Stimulated activated CD8-positive, alpha-beta memory T cell treated with anti-CD3 and anti-CD28 coated beads, Interleukin-7, amount 100 ng/mL, for 1 hour (primary cell): ENCODE measurements around the gene RBMS1.
"Not testable (repeated sequence)": the region's sequence is repeated elsewhere in the genome, so short reads cannot be mapped to it uniquely, and the experiment has no call there.

ENCODE experiments used
- DNase-seq, 2 donors: peaks; one replicate each; pipeline ENCODE4 v3.0.0-alpha.2; 2020; ENCODE audit warnings: low read depth in 2 of 2

The RBMS1 gene

DNA sequence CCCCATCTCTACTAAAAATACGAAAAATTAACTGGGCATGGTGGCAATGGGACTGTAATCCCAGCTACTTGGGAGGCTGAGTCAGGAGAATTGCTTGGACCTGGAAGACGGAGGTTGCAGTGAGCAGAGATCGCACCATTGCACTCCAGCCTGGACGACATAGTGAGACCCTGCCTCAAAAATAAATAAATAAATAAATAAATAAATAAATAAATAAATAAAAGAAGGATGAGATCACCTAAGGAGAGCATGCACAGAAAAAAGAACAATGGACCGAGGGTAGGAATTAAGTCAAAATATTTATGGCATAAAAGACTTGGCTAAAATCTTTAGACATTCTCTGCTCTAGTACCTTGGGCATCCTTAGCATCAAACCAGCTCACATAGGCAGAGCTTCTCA, 8.9 kb upstream of the RBMS1 start:
- no peak for DNase-seq

DNA sequence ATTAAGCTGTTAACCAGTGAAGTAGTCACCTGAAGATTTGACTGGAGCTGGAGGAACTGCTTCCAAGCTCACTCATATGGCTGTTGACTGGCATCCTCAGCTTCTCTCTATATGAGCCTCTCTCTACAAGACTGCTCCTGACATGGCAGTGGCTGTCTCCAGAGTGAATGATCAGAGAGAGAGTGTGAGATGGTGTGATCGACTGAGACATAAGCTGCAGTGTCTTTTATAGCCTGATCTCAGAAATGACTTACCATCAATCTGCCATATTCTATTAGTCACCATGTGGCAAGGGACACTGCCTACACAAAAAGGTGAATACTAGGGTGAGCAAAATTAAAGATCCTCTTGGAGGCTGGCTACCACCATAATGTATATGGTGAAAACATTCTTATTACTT, 7.8 kb upstream of the RBMS1 start:
- DNase-seq = no peak

DNA sequence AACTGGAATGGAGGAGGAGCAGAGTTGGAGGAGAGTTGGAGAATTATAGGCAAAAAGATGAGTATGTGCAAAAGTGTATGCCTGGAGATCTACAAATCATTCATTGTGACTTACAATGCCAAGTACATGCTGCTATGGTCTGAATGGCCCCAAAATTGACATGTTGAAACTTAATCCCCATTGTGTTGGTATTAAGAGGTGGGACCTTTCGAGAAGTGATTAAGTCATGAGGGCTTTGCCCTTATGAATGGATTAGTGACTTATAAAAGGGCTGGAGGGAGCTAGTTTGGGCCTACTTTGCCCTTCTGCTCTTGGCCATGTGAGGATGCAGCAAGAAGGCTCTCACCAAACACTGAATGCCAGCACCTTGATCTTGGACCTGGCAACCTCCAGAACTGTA, 6.3 kb upstream of the RBMS1 start:
- no peak for DNase-seq

DNA sequence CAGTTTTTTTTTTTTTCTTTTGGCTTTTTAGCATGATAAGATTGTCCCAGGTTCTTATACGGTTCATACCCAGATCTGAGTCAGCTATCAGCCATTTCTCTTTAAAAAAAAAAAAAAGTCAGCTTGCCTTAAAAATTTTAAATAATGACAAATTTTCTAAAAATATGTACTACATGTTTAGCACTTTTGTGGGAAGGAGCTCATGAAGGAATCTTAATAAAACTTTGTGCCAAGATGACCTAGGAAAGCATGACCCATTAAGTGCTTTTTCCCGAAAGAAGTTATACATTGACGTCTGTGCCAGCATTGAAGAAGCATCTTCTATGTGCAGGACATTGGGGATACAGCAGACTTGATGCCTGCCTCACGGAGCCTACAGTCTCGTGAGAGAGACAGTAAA, 4.5 kb upstream of the RBMS1 start:
- DNase-seq = no peak

DNA sequence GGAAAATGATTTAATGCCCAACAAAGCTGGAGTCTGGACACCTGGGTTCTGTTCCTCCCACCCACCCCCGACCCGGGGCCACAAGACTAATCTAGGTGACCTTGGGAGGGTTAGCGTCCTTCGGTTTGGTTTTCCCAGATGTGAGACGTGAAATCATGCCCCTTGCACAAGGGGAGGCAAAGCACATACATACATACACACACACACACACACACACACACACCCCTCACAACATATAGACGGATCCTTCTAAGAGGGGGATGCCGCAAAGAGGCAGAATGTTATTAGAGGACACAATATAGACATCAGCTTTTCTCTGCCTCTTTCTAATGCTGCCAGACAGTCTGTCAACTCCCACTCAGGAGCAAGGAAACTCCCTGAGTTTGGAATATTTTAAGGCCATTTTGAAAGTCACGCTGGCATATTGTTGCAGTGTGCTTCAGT, 616 bp upstream of the RBMS1 start:
- no peak for DNase-seq

DNA sequence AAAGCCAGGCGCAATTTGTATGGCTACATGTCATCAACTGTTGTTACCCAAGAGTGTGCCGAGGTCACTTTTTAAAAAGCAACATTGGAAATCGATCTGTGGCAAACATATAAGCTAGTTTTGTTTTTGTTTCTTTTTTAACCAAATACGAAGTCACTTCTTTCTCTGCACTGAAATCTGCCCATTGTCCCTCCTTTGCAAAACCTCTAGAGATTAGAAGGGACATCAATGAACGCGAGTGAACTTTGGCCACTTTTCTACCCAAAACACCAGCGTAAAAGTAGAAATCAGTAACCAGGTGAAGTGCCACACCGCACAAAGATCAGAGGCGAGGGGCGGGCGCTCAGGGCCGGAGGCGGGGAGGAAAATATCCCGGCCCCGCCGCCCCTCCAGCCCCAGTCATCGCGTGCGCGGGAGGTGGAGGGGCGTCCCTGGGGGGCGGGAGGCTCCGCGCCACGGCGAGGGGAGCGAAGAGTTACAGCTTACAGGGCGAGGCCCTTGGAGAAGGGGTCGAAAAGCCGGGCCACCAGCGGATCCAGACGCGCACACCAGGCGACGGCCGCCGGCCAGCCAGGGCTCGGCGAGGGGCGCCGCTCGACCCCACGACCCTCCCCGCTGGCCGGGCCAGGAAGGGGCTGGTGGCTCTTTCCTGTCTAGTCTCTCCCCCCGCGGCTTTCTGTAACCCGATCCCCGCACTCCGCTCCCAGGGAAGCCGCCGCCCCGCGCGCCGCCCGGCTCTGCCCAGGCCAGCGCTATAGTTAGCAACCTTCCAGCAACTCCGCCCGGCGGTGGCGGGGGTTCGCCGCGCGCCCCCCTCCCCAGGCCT, 993 bp downstream of the RBMS1 start:
- peak in 1 of 2 donors; percentile 29 for DNase-seq

DNA sequence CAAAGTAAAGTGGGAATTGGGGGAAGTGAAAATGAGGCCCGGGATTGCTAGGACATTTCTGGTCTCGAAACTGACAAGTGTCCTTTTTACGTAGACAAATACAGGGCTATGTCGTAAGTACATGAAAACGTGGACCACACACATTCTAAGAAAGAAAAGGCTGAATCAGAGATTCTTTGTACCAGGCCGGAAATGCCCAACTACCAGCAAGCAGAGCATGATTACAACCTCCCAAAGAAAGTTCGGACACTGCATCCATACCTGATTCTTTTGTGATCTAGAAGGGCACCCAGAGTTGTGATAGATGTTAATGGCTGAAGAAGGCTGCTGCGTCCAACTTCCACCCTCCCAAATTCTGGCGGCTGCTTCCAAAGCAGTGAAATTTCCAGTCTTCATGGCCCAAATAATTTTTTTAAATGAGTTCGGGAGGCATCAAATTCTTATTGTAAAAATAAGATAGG, 1.7 kb downstream of the RBMS1 start:
- no peak for DNase-seq

DNA sequence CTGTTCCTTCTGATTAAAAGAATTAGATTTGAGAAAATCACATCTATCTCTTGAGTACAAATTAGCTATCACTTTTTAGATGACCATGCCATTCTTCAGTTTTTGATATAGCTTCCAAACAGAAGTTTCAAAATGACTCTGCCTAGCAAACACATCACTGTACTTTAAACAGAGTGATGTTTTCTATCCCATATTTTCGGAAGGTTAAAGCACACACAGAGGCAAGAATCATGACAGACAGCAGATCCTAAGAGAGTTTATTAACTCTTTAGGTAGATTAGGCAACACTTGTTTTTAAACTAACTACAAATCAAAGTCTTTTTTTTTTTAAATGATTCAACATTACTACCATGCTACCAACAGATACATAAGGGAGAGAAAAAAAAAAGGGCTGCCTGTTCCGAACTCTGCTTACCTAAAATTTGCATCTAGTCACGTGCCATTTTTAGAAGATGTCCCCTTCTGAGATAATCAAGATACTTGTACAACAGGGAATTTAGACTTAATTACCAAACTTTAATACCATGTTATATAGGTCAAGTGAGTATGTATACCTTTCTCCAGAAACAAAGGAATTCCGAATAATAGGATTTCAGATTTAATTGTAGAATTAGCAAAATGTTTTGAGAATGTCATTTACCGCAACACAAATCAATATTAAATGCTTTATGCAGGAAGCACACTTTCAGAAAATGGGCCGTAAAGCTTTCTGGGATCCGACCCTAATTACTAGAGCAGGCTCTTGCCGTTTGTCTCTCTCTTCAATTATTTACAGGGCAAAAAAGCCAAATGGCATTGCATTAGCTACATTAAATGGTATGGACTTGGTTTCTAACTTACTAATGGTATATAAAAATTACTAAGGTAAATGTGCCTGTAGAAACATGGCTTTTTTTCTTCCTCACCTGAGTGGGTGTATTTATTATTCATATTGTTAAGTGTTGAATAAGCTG, 2.6 kb downstream of the RBMS1 start:
- DNase-seq = no peak

DNA sequence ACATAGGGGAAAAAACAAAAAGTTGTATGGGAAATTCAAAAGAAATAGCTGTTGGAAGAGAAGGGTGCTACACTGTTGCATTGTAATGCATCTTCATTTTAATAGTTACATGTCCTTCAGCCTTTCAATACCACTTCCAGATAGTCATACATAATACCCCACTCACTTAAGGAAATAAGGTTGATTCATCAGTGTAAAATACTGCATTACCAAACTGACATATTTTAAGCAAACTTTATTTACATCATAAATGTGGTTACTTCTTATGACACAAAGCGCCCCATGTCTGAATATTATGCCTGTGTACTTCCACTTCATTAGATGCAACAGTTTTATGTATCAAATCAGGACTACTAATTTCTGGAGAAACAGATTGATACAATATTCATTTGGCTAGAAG, 4.5 kb downstream of the RBMS1 start:
- DNase-seq = no peak

DNA sequence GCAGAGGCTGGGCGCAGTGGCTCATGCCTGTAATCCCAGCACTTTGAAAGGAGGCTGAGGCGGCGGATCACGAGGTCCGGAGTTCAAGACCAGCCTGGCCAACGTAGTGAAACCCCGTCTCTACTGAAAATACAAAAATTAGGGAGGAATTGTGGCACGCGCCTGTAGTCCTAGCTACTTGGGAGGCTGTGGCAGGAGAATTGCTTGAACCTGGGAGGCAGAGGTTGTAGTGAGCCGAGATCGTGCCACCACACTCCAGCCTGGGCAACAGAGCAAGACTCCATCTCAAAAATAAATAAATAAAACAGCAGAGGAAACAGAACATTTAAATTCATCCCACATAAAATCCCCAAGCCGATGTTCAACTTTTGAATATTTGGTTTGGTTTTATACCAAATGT, 5.3 kb downstream of the RBMS1 start:
- DNase-seq = not testable (repeated sequence)

DNA sequence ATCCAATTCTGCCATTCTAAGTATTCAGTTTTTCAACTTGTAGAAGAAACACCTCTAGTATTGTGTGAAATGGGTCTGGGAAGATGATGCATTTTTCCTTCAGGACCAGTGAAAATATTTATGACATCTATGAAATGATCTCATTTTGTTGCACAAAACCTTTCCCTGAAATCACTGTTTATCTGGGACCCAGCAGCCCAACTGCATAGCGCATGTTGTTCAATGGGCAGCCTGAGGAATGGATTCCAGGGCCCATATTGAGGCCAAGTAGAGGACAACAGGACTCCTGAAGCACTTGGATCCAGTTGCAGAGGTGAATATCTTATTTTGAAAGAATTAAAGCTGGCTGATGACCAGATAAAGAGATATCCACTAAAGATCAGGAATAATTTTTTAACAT, 7.3 kb downstream of the RBMS1 start:
- no peak for DNase-seq

DNA sequence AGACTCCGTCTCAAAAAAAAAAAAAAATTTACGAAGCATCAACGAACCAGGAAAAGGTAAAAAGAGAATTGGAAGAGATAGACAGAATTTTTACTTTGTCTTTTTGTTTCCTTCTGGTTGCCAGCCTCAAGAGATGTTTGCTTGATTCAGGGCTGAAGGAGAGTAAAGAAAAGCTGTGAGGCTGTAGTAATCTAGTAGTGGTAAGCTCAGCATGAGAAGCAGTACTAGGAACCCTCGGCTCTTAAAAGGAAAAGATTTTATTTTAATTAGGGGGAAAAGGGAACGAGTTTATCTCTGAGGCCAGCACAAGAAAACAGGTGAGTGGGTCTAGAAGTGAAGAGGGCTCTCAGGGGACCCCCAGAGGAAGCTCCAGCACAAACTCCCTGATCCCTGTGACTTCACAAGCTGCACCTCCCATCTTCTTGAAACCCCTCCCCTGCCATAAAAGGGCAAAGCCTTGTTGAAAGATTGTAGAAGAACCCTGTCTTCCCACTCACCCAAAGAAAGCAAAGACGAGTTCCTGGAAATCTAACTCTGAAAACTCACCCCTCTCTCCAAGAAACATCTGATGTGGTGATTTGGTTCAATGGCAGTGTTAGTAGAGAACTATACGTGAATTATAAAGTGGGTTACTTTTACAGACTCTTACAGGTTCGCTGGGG, 8.6 kb downstream of the RBMS1 start:
- no peak for DNase-seq

DNA sequence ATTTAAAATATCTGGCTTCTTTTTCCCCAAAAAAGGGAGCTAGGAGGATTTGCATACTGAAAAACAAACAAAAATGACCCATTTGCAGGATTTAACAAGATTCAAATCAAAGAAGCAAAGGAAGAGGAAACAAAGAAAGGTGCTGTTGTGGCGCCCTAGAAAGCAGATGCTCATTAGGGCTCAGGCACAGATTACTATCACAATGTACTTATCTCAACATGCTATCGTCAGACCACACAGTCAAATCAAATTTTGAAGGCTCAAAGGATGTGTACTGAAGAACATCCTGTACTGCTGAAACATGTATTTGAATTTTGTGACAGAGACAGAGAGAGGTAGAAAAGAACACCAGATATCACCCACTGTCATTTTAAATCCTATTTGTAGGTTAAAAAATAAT, 10.9 kb downstream of the RBMS1 start:
- DNase-seq = no peak

DNA sequence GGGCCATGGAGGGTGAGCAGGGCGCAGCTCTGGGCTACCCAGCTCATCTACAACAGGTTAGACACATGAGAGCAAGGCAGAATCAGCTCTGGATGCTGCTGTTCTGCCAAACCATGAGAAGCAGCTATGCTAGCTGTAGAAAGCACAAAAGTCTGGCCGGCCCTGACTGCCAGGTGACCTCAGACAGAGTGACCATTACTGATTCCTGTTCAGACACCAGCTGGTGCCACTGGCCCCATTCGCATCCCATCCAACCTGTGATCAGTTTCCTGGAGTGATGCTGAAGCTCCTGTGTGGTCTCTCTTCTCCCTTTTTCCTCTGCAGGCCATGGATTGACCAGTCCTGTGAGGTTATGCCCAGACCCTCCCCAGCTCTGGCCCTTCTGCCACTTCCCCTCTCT, 14.3 kb downstream of the RBMS1 start:
- no peak for DNase-seq

DNA sequence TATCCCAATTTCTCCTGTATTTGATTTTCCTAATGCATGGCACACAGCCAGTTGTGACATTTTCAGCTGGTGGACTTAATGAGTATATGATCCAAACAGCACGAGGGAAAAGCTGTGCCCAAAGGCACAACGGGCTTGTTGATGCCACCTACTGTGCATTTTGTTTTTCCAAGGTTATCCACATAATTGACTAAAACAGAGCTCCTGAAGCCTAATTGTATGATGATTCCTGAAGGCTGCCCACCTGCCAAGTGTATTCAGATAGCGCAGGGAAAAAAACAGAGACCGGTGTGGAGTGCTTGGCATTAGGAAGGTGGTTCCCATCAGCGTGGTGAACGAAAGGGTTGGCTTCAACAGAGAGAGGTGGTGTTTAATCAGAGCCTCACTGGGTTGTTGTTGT, 14.9 kb downstream of the RBMS1 start:
- no peak for DNase-seq

DNA sequence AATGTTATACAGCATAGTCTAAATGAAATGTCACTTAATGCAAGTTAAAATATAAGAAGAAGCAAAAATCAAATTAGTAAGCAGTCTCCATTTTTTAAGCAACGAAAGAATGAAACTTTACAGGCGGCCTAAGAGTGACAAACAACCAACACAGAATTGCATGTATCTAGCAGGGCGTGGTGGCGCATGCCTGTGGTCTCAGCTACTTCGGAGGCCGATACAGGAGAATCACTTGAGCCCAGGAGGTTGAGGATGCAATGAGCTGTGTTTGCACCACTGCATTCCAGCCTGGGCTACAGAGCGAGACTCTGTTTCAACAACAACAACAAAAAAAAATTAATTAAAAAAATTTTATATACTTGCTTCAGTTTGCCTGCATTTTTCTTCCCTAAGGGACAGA, 16.6 kb downstream of the RBMS1 start:
- DNase-seq = no peak

DNA sequence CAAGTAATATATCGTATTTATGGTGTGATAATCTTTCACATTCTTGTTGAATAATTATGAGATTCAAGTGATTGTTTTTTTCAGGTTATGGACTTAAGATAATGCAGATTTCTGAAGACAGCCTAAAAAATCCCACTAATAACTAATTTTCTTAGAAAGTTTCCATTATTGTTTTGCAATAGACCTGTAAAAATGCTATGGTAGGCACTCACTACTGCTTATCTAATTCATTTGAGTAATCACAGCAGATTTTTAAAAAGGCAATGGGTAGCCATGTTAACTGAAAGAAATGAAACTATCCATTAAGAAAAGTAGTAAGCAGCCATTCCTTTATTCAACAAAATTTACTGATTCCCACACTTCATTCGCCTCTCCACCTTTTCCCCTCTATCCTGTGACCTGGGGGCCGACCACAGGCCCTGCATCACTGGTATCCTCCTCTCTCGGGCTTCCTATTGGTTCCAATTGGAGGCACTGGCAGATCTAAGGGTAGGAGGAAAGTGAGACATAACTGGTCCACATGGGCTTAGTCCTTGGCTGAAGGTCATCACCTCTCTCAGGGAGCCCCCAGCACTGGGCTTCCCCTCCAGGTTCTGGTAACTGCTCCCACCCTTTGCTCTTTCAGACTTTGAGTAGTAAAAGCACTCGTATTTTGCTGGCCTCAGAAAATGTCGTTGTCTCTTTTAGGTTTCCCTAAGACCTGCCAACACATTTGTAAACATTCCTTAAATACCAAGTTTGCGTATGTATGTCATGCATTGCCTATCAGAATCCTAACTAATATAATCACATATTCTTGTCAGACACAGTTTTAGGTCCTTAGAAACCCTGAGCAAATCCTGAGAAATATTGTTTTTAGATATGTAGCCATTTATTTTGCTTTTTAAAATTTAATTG, 18.5 kb downstream of the RBMS1 start:
- DNase-seq = no peak

DNA sequence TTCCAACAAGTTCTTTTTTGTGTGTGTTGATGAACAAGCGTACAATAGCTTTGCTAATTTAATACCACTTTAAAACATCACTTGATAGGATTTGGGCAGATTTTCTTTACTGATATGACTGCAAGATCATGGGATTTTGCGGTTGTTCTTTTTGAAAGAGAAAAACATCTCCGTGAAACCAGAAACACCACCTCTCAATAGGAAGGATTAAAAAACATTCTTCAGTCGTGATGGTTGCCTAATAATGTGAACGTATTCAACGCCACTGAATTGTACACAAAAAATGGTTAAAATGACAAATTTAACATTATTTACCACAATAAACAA, 19.3 kb downstream of the RBMS1 start:
- no peak for DNase-seq

DNA sequence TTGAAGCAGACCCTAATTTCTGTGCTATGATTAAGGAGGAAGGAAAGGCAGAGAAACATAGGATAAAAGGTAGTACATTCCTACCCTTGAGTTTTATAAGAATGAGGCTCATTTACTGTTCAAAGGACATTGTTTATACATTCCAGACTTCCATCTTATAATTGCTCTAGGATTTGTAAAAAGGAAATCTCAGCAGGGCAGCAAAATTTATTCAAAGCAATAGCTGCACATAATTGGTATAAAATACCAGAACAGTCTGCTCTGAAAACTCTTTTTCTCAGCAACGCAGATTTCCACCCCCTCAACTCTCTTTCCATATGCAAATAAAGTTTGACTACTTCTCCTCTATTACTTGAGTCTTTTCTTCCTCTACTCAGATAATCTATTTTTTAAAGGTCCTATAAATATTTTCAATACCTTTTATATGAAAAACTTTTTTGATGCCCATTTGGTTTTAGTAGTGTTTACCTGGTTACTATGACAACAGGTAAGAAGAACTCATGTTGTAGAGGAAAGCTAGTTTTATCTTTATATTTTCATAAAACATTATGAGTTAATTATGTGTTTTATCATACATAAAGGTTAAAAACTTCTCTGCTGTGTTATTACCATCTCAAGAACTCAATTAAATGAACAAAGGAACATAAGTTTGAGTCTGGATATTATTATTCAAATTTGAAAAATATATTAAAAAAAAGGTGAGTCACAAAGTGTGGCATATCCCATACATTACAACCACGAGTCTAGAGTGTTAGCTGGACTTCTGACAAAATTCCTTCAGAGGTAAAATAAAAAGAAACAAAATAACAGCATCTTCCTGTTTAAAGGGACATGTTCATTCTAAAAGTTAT, 19.9 kb downstream of the RBMS1 start:
- DNase-seq = no peak

DNA sequence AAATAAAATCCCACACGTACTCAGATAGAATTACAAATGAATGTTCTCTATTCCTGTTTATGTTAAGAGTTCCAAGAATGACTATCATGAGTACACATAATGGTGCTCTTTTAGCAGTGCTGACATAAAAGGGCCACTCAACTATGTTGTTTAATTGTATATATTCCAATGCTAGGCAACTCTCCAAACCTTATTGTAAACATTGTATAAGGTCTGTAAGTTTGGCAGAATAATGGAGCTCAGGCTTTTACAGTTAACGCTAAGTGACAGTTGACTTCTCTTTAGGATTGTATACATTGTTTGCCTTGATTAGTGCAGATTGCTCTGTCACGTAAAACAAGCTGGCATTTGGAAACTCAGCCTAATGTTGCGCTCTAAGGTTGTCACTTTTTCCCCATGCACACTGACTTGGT, 20.8 kb downstream of the RBMS1 start:
- no peak for DNase-seq
